GM12878 (cell line): Measurements from ENCODE around the gene HNRNPF. TPM values are rescaled to one million over a fixed set of nuclear protein-coding genes. Genes with fewer than 3 reads are reported as not detected.
A peak's percentile ranks its signal among the peaks of the same experiment; 100 is the strongest.

Experiments used
- ATAC-seq: fragments of 200-7000 bp; cut with Tn5 transposase; 3 replicates; pipeline ENCODE4 v1.9.1; 2020; ENCODE audit warnings: mild to moderate bottlenecking, moderate library complexity
- Bru-seq: library from RNA; stranded (reverse); fragments of 400-500 nt; gene quantifications from one replicate; lab custom pipeline; 2021; lab: Mats Ljungman, UMichigan
- BruChase-seq, 2 experiments: library from RNA; stranded (reverse); fragments of 400-500 nt; gene quantifications; one replicate each; lab custom pipeline; 2021; lab: Mats Ljungman, UMichigan
- BruUV-seq: library from RNA; stranded (reverse); fragments of 400-500 nt; replicated peaks from 2 replicates; lab custom pipeline; 2021; lab: Mats Ljungman, UMichigan
- CTCF ChIA-PET: fragments of 300-600 bp; sonication (Branson Sonifier 250); formaldehyde crosslinking; extraction: SDS; loops from one replicate; lab custom pipeline; 2021; ENCODE audit warnings: inconsistent platforms; lab: Yijun Ruan, JAX
- POLR2A ChIA-PET: fragments of 350-600 bp; formaldehyde crosslinking; extraction: SDS; loops from one replicate; lab custom pipeline; 2021; ENCODE audit warnings: inconsistent platforms; lab: Charles Lee
- RAD21 ChIA-PET: fragments of 300-600 bp; sonication (Branson Sonifier 250); formaldehyde crosslinking; loops from one replicate; lab custom pipeline; 2023; ENCODE audit warnings: antibody characterized with exemption; ENCODE audit not compliant: unreplicated experiment; lab: Charles Lee
- SMC1A ChIA-PET: fragments of 300-600 bp; sonication (Branson Sonifier 250); formaldehyde crosslinking; loops from one replicate; lab custom pipeline; 2023; ENCODE audit not compliant: unreplicated experiment, uncharacterized antibody; lab: Charles Lee
- DNase-seq: peaks from one replicate; pipeline ENCODE4 v3.0.0-alpha.2; 2011; ENCODE audit warnings: low read depth, low spot score
- FAIRE-seq: peaks from 3 replicates; lab custom pipeline; 2011; peaks lifted over from hg19 to GRCh38; lab: Jason Lieb, UNC
- H2AFZ ChIP-seq: 2 replicates; pipeline ENCODE4 v1.6.0; 2011; ENCODE audit warnings: low read depth, low read length, control low read depth; ENCODE audit not compliant: control insufficient read depth
- H3K27ac ChIP-seq: 2 replicates; pipeline ENCODE4 v1.5.1; 2011; ENCODE audit warnings: control low read depth; ENCODE audit not compliant: control insufficient read depth, insufficient read depth
- H3K27me3 ChIP-seq, 2 experiments: replicated peaks in 1 of 2; 2 replicates each; pipeline versions ENCODE4 v1.6.0 to v1.6.1; 2011; ENCODE audit warnings: low read length in 1 of 2; ENCODE audit not compliant: control insufficient read depth in 2 of 2, insufficient read depth in 2 of 2
- H3K36me3 ChIP-seq, 2 experiments: 2 replicates each; pipeline ENCODE4 v1.5.1; 2011; ENCODE audit warnings: low read length in 1 of 2; ENCODE audit not compliant: control insufficient read depth in 2 of 2, insufficient read depth in 2 of 2
- H3K4me1 ChIP-seq: 2 replicates; pipeline ENCODE4 v1.6.1; 2011; ENCODE audit warnings: mild to moderate bottlenecking, low read length, moderate library complexity, mixed read lengths; ENCODE audit not compliant: control insufficient read depth, insufficient read depth
- H3K4me2 ChIP-seq: 2 replicates; pipeline ENCODE4 v1.6.0; 2011; ENCODE audit warnings: control low read depth; ENCODE audit not compliant: control insufficient read depth, insufficient read depth
- H3K4me3 ChIP-seq: fragments of 200-600 bp; sonication (generic); 2 replicates; pipeline ENCODE4 v1.5.1; 2016
- H3K79me2 ChIP-seq: 2 replicates; pipeline ENCODE4 v1.6.0; 2011; ENCODE audit warnings: low read length; ENCODE audit not compliant: control insufficient read depth, insufficient read depth
- H3K9ac ChIP-seq: 2 replicates; pipeline ENCODE4 v1.8.0; 2011; ENCODE audit warnings: low read length, control low read depth, mixed read lengths; ENCODE audit not compliant: control insufficient read depth, insufficient read depth
- H3K9me3 ChIP-seq: replicated peaks from 3 replicates; pipeline ENCODE4 v1.5.1; 2011; ENCODE audit warnings: mild to moderate bottlenecking, low read length; ENCODE audit not compliant: control insufficient read depth, insufficient read depth
- H4K20me1 ChIP-seq: 2 replicates; pipeline ENCODE4 v1.6.0; 2011; ENCODE audit not compliant: control insufficient read depth, insufficient read depth
- CHD2 ChIP-seq: IDR thresholded peaks from 2 replicates; pipeline ENCODE4 v1.6.1; 2011; ENCODE audit warnings: low read depth, low read length, improper control_type of control experiment, borderline replicate concordance
- HSF1 ChIP-seq: fragments of 150-350 bp; IDR thresholded peaks from 2 replicates; pipeline ENCODE4 v1.6.1; 2014; ENCODE audit warnings: mild to moderate bottlenecking, low read depth, low read length
- MTA2 ChIP-seq: fragments of 450-650 bp; IDR thresholded peaks from 2 replicates; pipeline ENCODE4 v1.6.1; 2016; ENCODE audit warnings: low read depth, mild to moderate bottlenecking, moderate library complexity
- RUNX3 ChIP-seq: IDR thresholded peaks from 2 replicates; pipeline ENCODE4 v1.6.1; 2012; ENCODE audit warnings: low read length, inconsistent platforms
- SMAD1 ChIP-seq: fragments of 450-650 bp; IDR thresholded peaks from 2 replicates; pipeline ENCODE4 v1.6.1; 2018; ENCODE audit warnings: mild to moderate bottlenecking, low read depth; ENCODE audit not compliant: partially characterized antibody
- TCF12 ChIP-seq: IDR thresholded peaks from 2 replicates; pipeline ENCODE4 v1.6.1; 2011; ENCODE audit warnings: low read depth, mild to moderate bottlenecking, low read length
- USF1 ChIP-seq: IDR thresholded peaks from 2 replicates; pipeline ENCODE4 v1.6.1; 2011; ENCODE audit warnings: borderline replicate concordance, low read depth, mild to moderate bottlenecking, moderate library complexity, mixed read lengths, low read length; ENCODE audit not compliant: insufficient read depth; ENCODE audit errors: extremely low read length
- ZNF687 ChIP-seq: fragments of 450-650 bp; IDR thresholded peaks from 2 replicates; pipeline ENCODE4 v1.6.1; 2017; ENCODE audit warnings: mild to moderate bottlenecking, moderate library complexity
- WGBS: methylation state at CpG from one replicate; pipeline ENCODE4 v1.1.6; 2016; ENCODE audit warnings: low lambda C conversion rate; ENCODE audit not compliant: insufficient replicate concordance, insufficient coverage; ENCODE audit errors: missing lambda C conversion rate; 5-methylcytosine and 5-hydroxymethylcytosine counted together
- in situ Hi-C: fragments of 300-500 bp; cut with MboI; formaldehyde crosslinking; loops from 9 replicates; pipeline ENCODE4 v1.14.3; 2018; ENCODE audit warnings: mixed read lengths
- intact Hi-C: fragments of 100-400 bp; cut with micrococcal nuclease; formaldehyde crosslinking; loops from one replicate; pipeline ENCODE4 v1.14.2; 2022; ENCODE audit not compliant: unreplicated experiment
- long read RNA-seq, 2 experiments: library from polyadenylated mRNA; unstranded; transcript quantifications; one replicate each; pipeline ENCODE4 v2.0.0, GENCODE V29; 2019 to 2020
- polyA minus RNA-seq, 3 experiments: library from RNA; depleted of rRNA, polyadenylated mRNA; stranded (reverse); fragments of >200 nt; gene quantifications; 2 replicates each; pipeline ENCODE4 v1.2.3, GENCODE V29; 2011
- polyA plus RNA-seq, 11 experiments: library from polyadenylated mRNA; depleted of rRNA in 4 of 11; unstranded in 6 of 11; stranded (reverse) in 5 of 11; fragments of >200 nt; fragmentation: Nextera tagmentation in 4 of 11; fragmentation: Illumina TruSeq in 1 of 11; extraction: Ambion mirVana in 4 of 11; extraction: Trizol in 1 of 11; gene quantifications; 1 replicate in 1 of 11; 2 replicates in 10 of 11; pipeline versions ENCODE4 v1.2.1 to v1.2.3, GENCODE V29; 2011 to 2016; ENCODE audit warnings: inconsistent platforms in 2 of 11, missing spikeins in 2 of 11, low read depth in 1 of 11
- total RNA-seq, 4 experiments: library from RNA; depleted of rRNA in 3 of 4; stranded (reverse); fragments of >200 nt in 3 of 4; fragmentation: Illumina TruSeq in 1 of 4; extraction: Trizol in 1 of 4; gene quantifications; 2 replicates each; pipeline versions ENCODE4 v1.2.1 to v1.2.3, GENCODE V29; 2013 to 2021

The HNRNPF gene
- 65.5 and 72.8 TPM in 2 replicates for total RNA-seq (2013; cell fraction: nucleolus; rRNA removed)
- total RNA-seq (2014; rRNA removed) (291 and 315 TPM in 2 replicates), total RNA-seq (2014; rRNA removed; fragmentation: Illumina TruSeq; extraction: Trizol) (283 and 310 TPM in 2 replicates), total RNA-seq (2021) (372 and 373 TPM in 2 replicates), polyA plus RNA-seq (2011; rRNA removed) (262 and 295 TPM in 2 replicates), polyA plus RNA-seq (2014; fragmentation: Illumina TruSeq; extraction: Trizol) (228 and 321 TPM in 2 replicates), polyA plus RNA-seq (2014; fragmentation: Nextera tagmentation; extraction: Ambion mirVana) (100 to 1,000 TPM; 156 to 158 TPM), polyA plus RNA-seq (2014; rRNA removed) (306 and 313 TPM in 2 replicates), polyA plus RNA-seq (2016; fragmentation: Nextera tagmentation; extraction: Ambion mirVana) (100 to 1,000 TPM; 274 to 282 TPM), polyA minus RNA-seq (2011; rRNA and poly(A)+ RNA removed) (288 and 291 TPM in 2 replicates), Bru-seq, nascent RNA (percentile 98 among the genes with signal in this experiment), BruChase-seq, experiment 1, labeled RNA remaining after a 6-hour chase (percentile 97 among the genes with signal in this experiment), BruChase-seq, experiment 2, labeled RNA remaining after a 2-hour chase (percentile 98 among the genes with signal in this experiment)
- polyA plus RNA-seq (2011; ENCODE audit: low read depth) = 97.4 TPM
- polyA plus RNA-seq (2011; cell fraction: cytosol; rRNA removed) = 225 and 283 TPM in 2 replicates
- polyA plus RNA-seq (2011; cell fraction: nucleus; rRNA removed) = 188 and 261 TPM in 2 replicates
- 141 and 169 TPM in 2 replicates for polyA plus RNA-seq (2012)
- 89.5 and 109 TPM in 2 replicates for polyA minus RNA-seq (2011; cell fraction: cytosol; rRNA and poly(A)+ RNA removed)
- 32.3 and 63.9 TPM in 2 replicates for polyA minus RNA-seq (2011; cell fraction: nucleus; rRNA and poly(A)+ RNA removed)
- long read RNA-seq, experiment 1, transcript HNRNPF-207 (4 exons, 2,676 nt) = minor isoform, 105 of 574 reads
- long read RNA-seq, experiment 1, transcript HNRNPF-204 (3 exons, 2,755 nt) = minor isoform, 82 of 574 reads
- long read RNA-seq, experiment 1, transcript HNRNPF-201 (4 exons, 2,186 nt) = minor isoform, 19 of 574 reads
- long read RNA-seq, experiment 1, transcript HNRNPF-203 (4 exons, 2,617 nt) = major isoform, 111 of 574 reads
- long read RNA-seq, experiment 1, partial matches to known transcripts = 3 of 574 reads
- long read RNA-seq, experiment 1, other reads (novel, unspliced or antisense) = 248 of 574 reads
- long read RNA-seq, experiment 2, transcript HNRNPF-201 (4 exons, 2,186 nt) = minor isoform, 118 of 3,750 reads
- long read RNA-seq, experiment 2, transcript HNRNPF-203 (4 exons, 2,617 nt) = major isoform, 847 of 3,750 reads
- long read RNA-seq, experiment 2, transcript HNRNPF-207 (4 exons, 2,676 nt) = minor isoform, 685 of 3,750 reads
- long read RNA-seq, experiment 2, transcript HNRNPF-204 (3 exons, 2,755 nt) = minor isoform, 287 of 3,750 reads
- long read RNA-seq, experiment 2, partial matches to known transcripts = 10 of 3,750 reads
- long read RNA-seq, experiment 2, other reads (novel, unspliced or antisense) = 1,746 of 3,750 reads

GRCh38 chr10:43408710-43409384 lies at the start of gene HNRNPF:
Gene HNRNPF, minus strand, starts transcription at chr10:43409186. Its CDS starts 21,302 bp downstream, at chr10:43387884.
- ChIA-PET RAD21 (interaction anchor here (1.0 to 1.8 kb wide), 3 partner anchors 9 to 13 kb away, joined by 3 to 5 read pairs (median 5); no protein-coding TSS in a partner anchor), CTCF (no interaction called here), SMC1A (interaction anchor here (0.9 to 2.3 kb wide), 2 partner anchors 10 to 11 kb away, joined by 3 to 9 read pairs; no protein-coding TSS in a partner anchor), POLR2A (interaction anchor here (0.6 to 1.8 kb wide), 6 partner anchors 8 to 802 kb away, joined by 3 to 10 read pairs (median 6); no protein-coding TSS in a partner anchor)
- Histone ChIP-seq H3K9me3 (no peaks in the 10 kb centered on the region), H3K79me2 (peaks cover 59% of the 10 kb centered on the region), H3K36me3 (no peaks in the 10 kb centered on the region; a peak in 1 of 4 replicates), H3K27ac (peak within 1 kb of the TSS; percentile 95), H3K4me3 (peak within 1 kb of the TSS; percentile 98), H3K4me2 (peak within 1 kb of the TSS; percentile 91), H2AFZ (peak within 1 kb of the TSS; percentile 85), H3K4me1 (no peaks in the 10 kb centered on the region; the same call in 1 of the 2 replicates), H3K27me3 (no peaks in the 10 kb centered on the region), H4K20me1 (peaks cover 4% of the 10 kb centered on the region; the same call in 1 of the 2 replicates), H3K9ac (peak within 1 kb of the TSS; percentile 92)
- peak; percentile 77 for DNase-seq
- intact Hi-C loops (loop anchor here (1.0 to 5.0 kb wide), 4 partner anchors 9 to 272 kb away; partner anchors contain the start of genes CSGALNACT2 and ZNF487), in situ Hi-C loops (loop anchor here (10.0 to 25.0 kb wide), 4 partner anchors 272 to 1556 kb away; partner anchors contain the start of genes CSGALNACT2 and ZNF33B)
- ATAC-seq = peak; percentile 80
- under 1% methylated on average over 63 of the region's 68 CpGs for WGBS
- peak; percentile 90 for FAIRE-seq
- no TSS peak for BruUV-seq
- TF ChIP-seq MTA2 (no peak), SMAD1 (no peak), HSF1 (no peak), ZNF687 (peak; percentile 97), CHD2 (no peak), TCF12 (no peak), RUNX3 (no peak), USF1 (no peak)
